Measurements from ENCODE around the gene WWOX.

Gene WWOX

DNA sequence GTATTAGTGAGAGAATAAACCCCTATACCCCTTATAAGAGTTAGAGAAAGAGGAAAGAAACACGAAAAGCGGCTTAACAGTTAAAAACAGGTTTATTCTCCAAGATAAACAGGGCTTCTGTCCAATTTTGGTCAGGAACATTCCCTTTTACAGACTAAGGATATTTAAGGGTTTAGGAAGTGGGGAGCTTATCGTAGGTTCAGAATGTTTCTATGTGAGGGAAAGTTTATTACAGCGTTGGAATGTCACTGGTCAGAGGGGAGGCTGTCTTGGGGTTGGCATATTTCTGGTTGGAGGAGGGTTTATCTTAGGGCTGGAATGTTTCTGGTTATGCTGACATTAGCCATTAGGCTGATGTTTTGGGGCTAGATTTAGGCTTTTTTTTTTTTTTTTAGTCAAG, 34.1 kb upstream of the WWOX start:
- H3K4me3 ChIP-seq (ENCODE audit: control insufficient read depth, low read depth, low read length): no peak overlapping the region
- TF ChIP-seq, protein P1, sequence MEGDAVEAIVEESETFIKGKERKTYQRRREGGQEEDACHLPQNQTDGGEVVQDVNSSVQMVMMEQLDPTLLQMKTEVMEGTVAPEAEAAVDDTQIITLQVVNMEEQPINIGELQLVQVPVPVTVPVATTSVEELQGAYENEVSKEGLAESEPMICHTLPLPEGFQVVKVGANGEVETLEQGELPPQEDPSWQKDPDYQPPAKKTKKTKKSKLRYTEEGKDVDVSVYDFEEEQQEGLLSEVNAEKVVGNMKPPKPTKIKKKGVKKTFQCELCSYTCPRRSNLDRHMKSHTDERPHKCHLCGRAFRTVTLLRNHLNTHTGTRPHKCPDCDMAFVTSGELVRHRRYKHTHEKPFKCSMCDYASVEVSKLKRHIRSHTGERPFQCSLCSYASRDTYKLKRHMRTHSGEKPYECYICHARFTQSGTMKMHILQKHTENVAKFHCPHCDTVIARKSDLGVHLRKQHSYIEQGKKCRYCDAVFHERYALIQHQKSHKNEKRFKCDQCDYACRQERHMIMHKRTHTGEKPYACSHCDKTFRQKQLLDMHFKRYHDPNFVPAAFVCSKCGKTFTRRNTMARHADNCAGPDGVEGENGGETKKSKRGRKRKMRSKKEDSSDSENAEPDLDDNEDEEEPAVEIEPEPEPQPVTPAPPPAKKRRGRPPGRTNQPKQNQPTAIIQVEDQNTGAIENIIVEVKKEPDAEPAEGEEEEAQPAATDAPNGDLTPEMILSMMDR (IDR thresholded peaks at IDR 0.05; ENCODE audit: control insufficient read depth, insufficient read depth, low read depth, low read length, missing control alignments): no peak
- no peak for DNase-seq (ENCODE audit: low read depth)

- H3K4me3 ChIP-seq (ENCODE audit: control insufficient read depth, low read depth, low read length): no peak overlapping the region
- no peak for DNase-seq (ENCODE audit: low read depth)
- TF ChIP-seq, protein P1 (IDR thresholded peaks at IDR 0.05; ENCODE audit: control insufficient read depth, insufficient read depth, low read depth, low read length, missing control alignments): no peak
Observed at GRCh38 chr16:78069913-78070312, 29.5 kb upstream of the WWOX start.

DNA sequence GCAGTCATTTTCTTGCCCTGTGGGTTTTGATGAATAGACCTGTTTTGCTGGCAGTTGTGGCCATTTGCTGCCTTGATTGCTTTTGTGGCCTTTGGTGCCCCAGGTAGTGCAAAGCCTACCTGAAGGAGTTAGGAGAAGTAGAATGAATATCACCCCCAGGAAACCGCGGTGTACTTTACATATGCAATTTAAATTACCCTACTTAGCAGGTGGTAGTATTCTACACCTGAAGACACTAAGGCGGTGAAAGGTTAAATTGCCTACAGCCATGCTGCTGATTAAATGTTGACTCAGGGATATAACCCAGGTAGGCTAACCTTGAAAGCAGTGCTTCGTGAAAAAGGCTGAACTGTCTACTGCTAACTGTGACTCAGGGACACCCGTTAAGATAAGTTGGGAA, 27.2 kb upstream of the WWOX start:
- no peak overlapping the region for H3K4me3 ChIP-seq (ENCODE audit: control insufficient read depth, low read depth, low read length)
- TF ChIP-seq, protein P1 (IDR thresholded peaks at IDR 0.05; ENCODE audit: control insufficient read depth, insufficient read depth, low read depth, low read length, missing control alignments): no peak
- DNase-seq (ENCODE audit: low read depth): no peak

DNA sequence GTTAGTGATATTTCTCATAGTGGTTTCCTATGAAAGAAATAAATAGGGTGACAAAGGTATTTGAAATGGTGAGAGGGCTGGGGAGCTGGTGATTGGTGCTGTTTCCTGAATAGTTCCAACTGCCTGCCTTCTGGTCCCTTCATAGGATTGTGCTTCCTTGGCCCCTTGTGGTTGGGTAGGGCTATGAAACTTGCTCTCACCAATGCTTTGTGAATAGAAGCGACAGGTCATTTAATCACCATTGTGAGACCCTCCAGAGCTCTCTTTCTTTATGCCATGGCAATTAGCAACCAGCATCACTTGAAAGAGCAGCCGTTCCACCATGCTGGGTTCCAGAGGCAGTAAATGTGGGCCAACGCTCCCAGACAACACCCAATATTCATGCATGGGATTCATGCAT, 23.7 kb upstream of the WWOX start:
- H3K4me3 ChIP-seq (ENCODE audit: control insufficient read depth, low read depth, low read length): no peak overlapping the region
- TF ChIP-seq, protein P1 (IDR thresholded peaks at IDR 0.05; ENCODE audit: control insufficient read depth, insufficient read depth, low read depth, low read length, missing control alignments): no peak

DNA sequence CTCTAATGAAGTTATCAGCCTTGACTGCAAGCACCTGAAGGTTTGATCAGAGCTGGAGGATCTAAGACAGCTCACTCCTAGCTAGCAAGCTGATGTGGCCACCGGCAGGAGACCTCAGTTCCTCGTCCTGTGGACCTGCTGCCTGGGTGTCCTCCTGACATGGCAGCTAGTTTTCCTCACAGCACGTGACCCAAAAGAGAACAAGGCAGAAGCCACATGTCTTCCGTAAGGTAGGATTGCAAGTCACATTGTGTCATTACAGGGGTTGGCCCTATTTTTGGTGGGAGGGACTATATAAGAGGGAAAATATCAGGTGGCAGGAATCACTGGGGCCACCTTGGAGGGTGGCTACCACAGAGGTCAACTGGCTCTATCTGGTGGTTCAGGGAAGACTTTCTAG, 18.1 kb upstream of the WWOX start:
- TF ChIP-seq, protein P1 (IDR thresholded peaks at IDR 0.05; ENCODE audit: control insufficient read depth, insufficient read depth, low read depth, low read length, missing control alignments): no peak
- no peak overlapping the region for H3K4me3 ChIP-seq (ENCODE audit: control insufficient read depth, low read depth, low read length)
- no peak for DNase-seq (ENCODE audit: low read depth)

More for the DNA sequence above, 23.7 kb upstream of the WWOX start:
- no peak for DNase-seq (ENCODE audit: low read depth)

GRCh38 chr16:78091419-78091818, 8.0 kb upstream of the WWOX start:
- DNase-seq (ENCODE audit: low read depth): no peak
- no peak overlapping the region for H3K4me3 ChIP-seq (ENCODE audit: control insufficient read depth, low read depth, low read length)
- TF ChIP-seq, protein P1 (IDR thresholded peaks at IDR 0.05; ENCODE audit: control insufficient read depth, insufficient read depth, low read depth, low read length, missing control alignments): no peak

GRCh38 chr16:78092758-78093157, 6.7 kb upstream of the WWOX start:
- no peak overlapping the region for H3K4me3 ChIP-seq (ENCODE audit: control insufficient read depth, low read depth, low read length)
- TF ChIP-seq, protein P1 (IDR thresholded peaks at IDR 0.05; ENCODE audit: control insufficient read depth, insufficient read depth, low read depth, low read length, missing control alignments): no peak
- DNase-seq (ENCODE audit: low read depth): no peak
